ENCODE measurements around the gene MTREX.

MTREX gene

GRCh38 chr5:55429221-55429612 is 121.4 kb downstream of the MTREX start:
- Histone ChIP-seq H3K27me3 (ENCODE audit: control insufficient read depth, insufficient read depth, low read length) (no peaks in the 10 kb centered on the region), H2AFZ (no peak overlapping the region), H3K4me1 (no peaks in the 10 kb centered on the region), H3K9me3 (ENCODE audit: control insufficient read depth, low read length) (no peaks in the 10 kb centered on the region), H3K79me2 (no peaks in the 10 kb centered on the region), H3K36me3 (ENCODE audit: control insufficient read depth, insufficient read depth, low read length) (no peaks in the 10 kb centered on the region), H3K9ac (no peak overlapping the region), H3K4me2 (ENCODE audit: low read length) (no peak overlapping the region), H3K4me3 (ENCODE audit: low read depth, low read length) (no peak overlapping the region), H3K27ac (no peak overlapping the region)
- TF ChIP-seq CTCF (IDR thresholded peaks at IDR 0.05): no peak

GRCh38 chr5:55429613-55430253 is 121.9 kb downstream of the MTREX start:
- Histone ChIP-seq H3K9me3 (ENCODE audit: control insufficient read depth, low read length) (no peaks in the 10 kb centered on the region), H3K4me2 (ENCODE audit: low read length) (no peak overlapping the region), H2AFZ (no peak overlapping the region), H3K9ac (no peak overlapping the region), H3K4me1 (no peaks in the 10 kb centered on the region), H3K36me3 (ENCODE audit: control insufficient read depth, insufficient read depth, low read length) (no peaks in the 10 kb centered on the region), H3K27me3 (ENCODE audit: control insufficient read depth, insufficient read depth, low read length) (no peaks in the 10 kb centered on the region), H3K4me3 (ENCODE audit: low read depth, low read length) (no peak overlapping the region), H3K27ac (no peak overlapping the region), H3K79me2 (no peaks in the 10 kb centered on the region)
- no peak for TF ChIP-seq CTCF (IDR thresholded peaks at IDR 0.05)

GRCh38 chr5:55432549-55432948 is 124.8 kb downstream of the MTREX start:
- Histone ChIP-seq H3K9me3 (ENCODE audit: control insufficient read depth, low read length) (no peaks in the 10 kb centered on the region), H3K36me3 (ENCODE audit: control insufficient read depth, insufficient read depth, low read length) (no peaks in the 10 kb centered on the region), H3K9ac (no peak overlapping the region), H3K4me1 (no peaks in the 10 kb centered on the region), H2AFZ (no peak overlapping the region), H3K4me2 (ENCODE audit: low read length) (no peak overlapping the region), H3K27me3 (ENCODE audit: control insufficient read depth, insufficient read depth, low read length) (no peaks in the 10 kb centered on the region), H3K27ac (no peak overlapping the region), H3K79me2 (no peaks in the 10 kb centered on the region), H3K4me3 (ENCODE audit: low read depth, low read length) (no peak overlapping the region)
- no peak for TF ChIP-seq CTCF (IDR thresholded peaks at IDR 0.05)

GRCh38 chr5:55437452-55437851 is 129.7 kb downstream of the MTREX start:
- no peaks in the 10 kb centered on the region for H3K27me3 ChIP-seq (ENCODE audit: control insufficient read depth, insufficient read depth, low read length)
- no peaks in the 10 kb centered on the region for H3K36me3 ChIP-seq (ENCODE audit: control insufficient read depth, insufficient read depth, low read length)
- no peaks in the 10 kb centered on the region for H3K79me2 ChIP-seq
- H3K4me2 ChIP-seq (ENCODE audit: low read length): no peak overlapping the region
- H3K9me3 ChIP-seq (ENCODE audit: control insufficient read depth, low read length): no peaks in the 10 kb centered on the region
- H2AFZ ChIP-seq: no peak overlapping the region
- peak overlapping the region; percentile 47 for H3K27ac ChIP-seq
- H3K9ac ChIP-seq: no peak overlapping the region
- no peak for TF ChIP-seq CTCF (IDR thresholded peaks at IDR 0.05)
- no peak overlapping the region for H3K4me3 ChIP-seq (ENCODE audit: low read depth, low read length)
- H3K4me1 ChIP-seq: peaks cover 8% of the 10 kb centered on the region

GRCh38 chr5:55437859-55438206 is 130.0 kb downstream of the MTREX start:
- no peak overlapping the region for H3K4me2 ChIP-seq (ENCODE audit: low read length)
- no peaks in the 10 kb centered on the region for H3K79me2 ChIP-seq
- peak overlapping the region; percentile 47 for H3K27ac ChIP-seq
- no peaks in the 10 kb centered on the region for H3K27me3 ChIP-seq (ENCODE audit: control insufficient read depth, insufficient read depth, low read length)
- H3K9ac ChIP-seq: no peak overlapping the region
- peak overlapping the region; percentile 28 for H2AFZ ChIP-seq
- H3K9me3 ChIP-seq (ENCODE audit: control insufficient read depth, low read length): no peaks in the 10 kb centered on the region
- TF ChIP-seq CTCF (IDR thresholded peaks at IDR 0.05): no peak
- H3K4me1 ChIP-seq: peaks cover 8% of the 10 kb centered on the region
- no peaks in the 10 kb centered on the region for H3K36me3 ChIP-seq (ENCODE audit: control insufficient read depth, insufficient read depth, low read length)
- no peak overlapping the region for H3K4me3 ChIP-seq (ENCODE audit: low read depth, low read length)

Measured in parathyroid adenoma (tissue), 2 donors.